ENCODE results near the gene LMOD1. TPM values are rescaled to one million over a fixed set of nuclear protein-coding genes. Genes with fewer than 3 reads are reported as not detected.
"Not testable (repeated sequence)": the region's sequence is repeated elsewhere in the genome, so short reads cannot be mapped to it uniquely, and the experiment has no call there.

The LMOD1 gene
- total RNA-seq, 1 donor from 2014 or later = 0.41 TPM

DNA sequence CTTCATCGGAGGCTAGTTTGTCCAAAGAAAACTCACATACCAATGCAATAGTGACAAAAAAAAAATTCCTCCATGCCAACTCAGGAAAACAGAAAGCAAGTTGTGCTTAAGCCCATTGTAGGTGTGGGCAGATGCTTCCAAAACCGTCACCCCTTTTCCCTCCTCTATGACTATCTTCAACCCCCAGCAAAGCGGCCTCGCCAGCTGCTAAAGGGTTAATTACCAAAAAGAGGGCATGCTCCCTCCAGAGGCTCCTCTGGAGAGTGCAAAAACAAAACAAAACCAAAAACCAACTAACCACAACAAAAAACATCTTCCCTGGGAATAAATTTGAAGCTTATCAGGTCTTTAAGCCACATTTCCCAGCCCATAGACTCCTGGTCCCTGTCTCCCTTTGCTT is 1.2 kb downstream of the LMOD1 start:
- no peaks in the 10 kb centered on the region for H3K9me3 Mint-ChIP-seq (ENCODE audit: low read depth)
- H3K4me3 Mint-ChIP-seq (ENCODE audit: low read depth) = no peak overlapping the region
- TF ChIP-seq, protein P1, sequence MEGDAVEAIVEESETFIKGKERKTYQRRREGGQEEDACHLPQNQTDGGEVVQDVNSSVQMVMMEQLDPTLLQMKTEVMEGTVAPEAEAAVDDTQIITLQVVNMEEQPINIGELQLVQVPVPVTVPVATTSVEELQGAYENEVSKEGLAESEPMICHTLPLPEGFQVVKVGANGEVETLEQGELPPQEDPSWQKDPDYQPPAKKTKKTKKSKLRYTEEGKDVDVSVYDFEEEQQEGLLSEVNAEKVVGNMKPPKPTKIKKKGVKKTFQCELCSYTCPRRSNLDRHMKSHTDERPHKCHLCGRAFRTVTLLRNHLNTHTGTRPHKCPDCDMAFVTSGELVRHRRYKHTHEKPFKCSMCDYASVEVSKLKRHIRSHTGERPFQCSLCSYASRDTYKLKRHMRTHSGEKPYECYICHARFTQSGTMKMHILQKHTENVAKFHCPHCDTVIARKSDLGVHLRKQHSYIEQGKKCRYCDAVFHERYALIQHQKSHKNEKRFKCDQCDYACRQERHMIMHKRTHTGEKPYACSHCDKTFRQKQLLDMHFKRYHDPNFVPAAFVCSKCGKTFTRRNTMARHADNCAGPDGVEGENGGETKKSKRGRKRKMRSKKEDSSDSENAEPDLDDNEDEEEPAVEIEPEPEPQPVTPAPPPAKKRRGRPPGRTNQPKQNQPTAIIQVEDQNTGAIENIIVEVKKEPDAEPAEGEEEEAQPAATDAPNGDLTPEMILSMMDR (IDR thresholded peaks at IDR 0.05; ENCODE audit: unreplicated experiment) = peak; percentile 16
- DNase-seq (ENCODE audit: low spot score, unreplicated experiment) = no peak
- peaks cover 40% of the 10 kb centered on the region for H3K27me3 Mint-ChIP-seq
- peaks cover 16% of the 10 kb centered on the region for H3K4me1 Mint-ChIP-seq (ENCODE audit: low read depth)
- H3K36me3 Mint-ChIP-seq (ENCODE audit: insufficient read depth) = no peaks in the 10 kb centered on the region
- H3K27ac Mint-ChIP-seq = no peak overlapping the region

DNA sequence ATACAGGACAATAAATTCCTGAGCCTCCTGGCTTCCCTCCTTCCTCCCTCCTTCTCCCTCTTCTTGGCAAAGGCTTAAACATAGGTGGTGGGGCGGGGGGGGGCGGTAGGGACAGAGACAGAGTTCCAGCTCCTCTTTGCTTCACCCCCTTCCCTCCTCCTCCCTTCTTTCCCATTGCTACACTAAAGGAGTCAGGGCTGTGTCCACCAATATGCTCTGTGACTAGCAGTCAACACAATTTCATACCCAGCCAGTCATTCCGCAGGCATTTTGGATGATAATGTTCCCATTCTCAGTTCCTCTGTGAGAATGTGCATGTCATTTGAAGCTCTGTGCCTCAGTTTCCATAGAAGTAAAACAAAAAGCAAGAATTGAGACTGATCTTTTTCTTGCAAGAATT is 1.7 kb downstream of the LMOD1 start:
- Mint-ChIP-seq H3K27ac (no peak overlapping the region), H3K36me3 (ENCODE audit: insufficient read depth) (no peaks in the 10 kb centered on the region), H3K4me3 (ENCODE audit: low read depth) (no peak overlapping the region), H3K27me3 (peaks cover 40% of the 10 kb centered on the region), H3K9me3 (ENCODE audit: low read depth) (no peaks in the 10 kb centered on the region), H3K4me1 (ENCODE audit: low read depth) (peaks cover 20% of the 10 kb centered on the region)
- no peak for DNase-seq (ENCODE audit: low spot score, unreplicated experiment)
- TF ChIP-seq, protein P1 (IDR thresholded peaks at IDR 0.05; ENCODE audit: unreplicated experiment) = no peak

DNA sequence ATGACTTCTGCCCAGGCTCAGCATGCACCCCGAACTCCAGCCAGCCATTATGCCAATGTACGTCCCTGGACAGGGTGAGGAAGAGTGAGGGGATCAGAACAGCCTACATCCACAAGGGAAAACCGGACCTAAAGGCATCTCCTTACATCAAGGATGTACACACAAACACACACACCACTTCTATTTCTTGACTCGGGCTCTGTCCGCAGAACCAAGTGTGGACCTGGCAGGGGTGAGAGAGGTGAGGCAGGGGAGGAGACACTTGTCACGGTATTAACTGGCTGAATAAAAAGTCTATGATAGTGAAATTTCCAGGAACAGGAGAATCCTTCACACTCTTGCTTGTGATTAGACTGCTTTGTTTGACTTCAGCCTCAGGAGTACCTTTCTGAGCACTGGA is 2.3 kb downstream of the LMOD1 start:
- TF ChIP-seq, protein P1 (IDR thresholded peaks at IDR 0.05; ENCODE audit: unreplicated experiment) = no peak
- H3K9me3 Mint-ChIP-seq (ENCODE audit: low read depth) = no peaks in the 10 kb centered on the region
- H3K4me1 Mint-ChIP-seq (ENCODE audit: low read depth) = peaks cover 26% of the 10 kb centered on the region
- DNase-seq (ENCODE audit: low spot score, unreplicated experiment) = no peak
- no peak overlapping the region for H3K27ac Mint-ChIP-seq
- no peak overlapping the region for H3K4me3 Mint-ChIP-seq (ENCODE audit: low read depth)
- H3K36me3 Mint-ChIP-seq (ENCODE audit: insufficient read depth) = no peaks in the 10 kb centered on the region
- peaks cover 39% of the 10 kb centered on the region for H3K27me3 Mint-ChIP-seq

DNA sequence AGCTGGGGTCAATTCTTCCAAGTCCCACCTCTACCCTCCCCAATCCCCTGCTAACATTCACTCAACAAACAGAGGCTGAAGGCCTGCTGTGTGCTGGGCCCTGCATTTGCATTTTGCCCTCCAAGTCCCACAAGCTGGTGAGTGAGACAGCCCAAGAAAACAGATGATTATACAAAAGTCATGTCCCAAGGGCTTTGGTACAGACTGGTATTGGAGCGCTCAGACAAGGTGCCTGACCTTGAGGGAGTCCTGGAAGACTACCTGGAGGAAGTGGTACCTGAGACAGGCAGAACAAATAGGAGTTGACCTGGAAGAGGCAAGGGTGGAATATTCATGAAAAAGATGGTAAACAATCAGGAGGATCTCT is 4.2 kb downstream of the LMOD1 start:
- no peak for DNase-seq (ENCODE audit: low spot score, unreplicated experiment)
- no peak overlapping the region for H3K4me3 Mint-ChIP-seq (ENCODE audit: low read depth)
- H3K36me3 Mint-ChIP-seq (ENCODE audit: insufficient read depth) = no peaks in the 10 kb centered on the region
- peaks cover 25% of the 10 kb centered on the region for H3K27me3 Mint-ChIP-seq
- H3K9me3 Mint-ChIP-seq (ENCODE audit: low read depth) = no peaks in the 10 kb centered on the region
- TF ChIP-seq, protein P1 (IDR thresholded peaks at IDR 0.05; ENCODE audit: unreplicated experiment) = no peak
- peak overlapping the region; percentile 98 for H3K27ac Mint-ChIP-seq
- H3K4me1 Mint-ChIP-seq (ENCODE audit: low read depth) = peaks cover 29% of the 10 kb centered on the region

DNA sequence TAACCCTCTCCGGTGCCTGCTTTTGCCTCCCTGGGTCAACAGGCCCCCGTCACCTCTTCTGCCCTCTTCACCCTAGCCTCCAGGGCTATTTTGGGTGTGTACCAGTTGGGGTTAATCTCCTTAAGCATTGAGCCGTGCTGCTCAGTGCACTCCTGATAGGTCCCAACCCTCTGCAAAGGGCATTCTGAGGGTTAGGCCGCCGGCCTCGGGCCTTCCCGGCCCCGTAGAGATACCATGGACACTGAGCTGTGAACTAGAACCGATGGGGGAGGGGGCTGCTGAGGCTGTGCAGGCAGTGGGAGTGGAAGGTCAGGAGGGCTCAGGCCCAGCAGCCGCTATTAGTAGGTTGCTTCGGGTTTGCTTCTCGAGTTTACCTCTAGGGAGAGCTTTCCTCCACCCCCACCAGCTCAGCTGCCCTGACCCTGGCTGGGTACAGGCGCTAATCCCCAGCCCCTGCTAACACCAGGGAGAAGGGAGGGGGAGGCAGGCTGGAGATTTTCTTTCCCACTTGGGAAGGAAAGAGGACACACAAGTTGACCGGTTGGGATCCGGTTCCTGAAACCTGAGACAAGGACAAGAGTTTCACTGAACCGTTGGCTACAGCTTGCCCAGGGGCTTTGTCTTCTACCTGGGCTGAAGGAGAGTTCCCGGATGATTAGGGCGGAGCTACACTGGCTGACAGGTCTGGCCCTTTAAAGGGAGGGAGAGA is 4.8 kb downstream of the LMOD1 start:
- peak; percentile 34 for DNase-seq (ENCODE audit: low spot score, unreplicated experiment)
- peaks cover 19% of the 10 kb centered on the region for H3K27me3 Mint-ChIP-seq
- no peaks in the 10 kb centered on the region for H3K36me3 Mint-ChIP-seq (ENCODE audit: insufficient read depth)
- TF ChIP-seq, protein P1 (IDR thresholded peaks at IDR 0.05; ENCODE audit: unreplicated experiment) = no peak
- H3K27ac Mint-ChIP-seq = peak overlapping the region; percentile 98
- H3K4me3 Mint-ChIP-seq (ENCODE audit: low read depth) = peak overlapping the region; percentile 45
- H3K9me3 Mint-ChIP-seq (ENCODE audit: low read depth) = no peaks in the 10 kb centered on the region
- H3K4me1 Mint-ChIP-seq (ENCODE audit: low read depth) = peaks cover 29% of the 10 kb centered on the region

DNA sequence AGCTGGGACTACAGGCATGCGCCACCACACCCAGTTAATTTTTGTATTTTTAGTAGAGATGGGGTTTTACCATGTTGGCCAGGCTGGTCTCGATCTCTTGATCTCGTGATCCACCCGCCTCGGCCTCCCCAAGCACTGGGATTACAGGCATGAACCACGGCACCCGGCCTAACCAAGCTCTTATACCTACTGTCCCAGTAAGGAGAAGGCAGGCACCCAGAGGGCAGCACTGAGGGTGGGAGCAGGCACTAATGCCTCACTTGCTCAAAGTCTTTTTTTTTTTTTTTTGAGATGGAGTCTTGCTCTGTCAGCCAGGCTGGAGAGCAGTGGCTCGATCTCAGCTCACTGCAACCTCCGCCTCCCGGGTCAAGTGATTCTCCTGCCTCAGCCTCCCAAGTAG is 6.0 kb downstream of the LMOD1 start:
- peaks cover 22% of the 10 kb centered on the region for H3K4me1 Mint-ChIP-seq (ENCODE audit: low read depth)
- not testable (repeated sequence) for H3K4me3 Mint-ChIP-seq (ENCODE audit: low read depth); H3K27me3 Mint-ChIP-seq; H3K9me3 Mint-ChIP-seq (ENCODE audit: low read depth); H3K36me3 Mint-ChIP-seq (ENCODE audit: insufficient read depth); H3K27ac Mint-ChIP-seq; DNase-seq (ENCODE audit: low spot score, unreplicated experiment)
